H1 (cell line): ENCODE measurements around the gene HNRNPK. TPM values are rescaled to one million over a fixed set of nuclear protein-coding genes. Genes with fewer than 3 reads are reported as not detected.

Experiments
- CTCF ChIA-PET: fragments of 300-600 bp; sonication (Branson Sonifier 250); formaldehyde crosslinking; loops from one replicate; lab custom pipeline; 2021; ENCODE audit not compliant: partially characterized antibody; lab: Charles Lee
- POLR2A ChIA-PET: fragments of 300-600 bp; sonication (Branson Sonifier 250); formaldehyde crosslinking; loops from one replicate; lab custom pipeline; 2021; ENCODE audit warnings: inconsistent platforms; ENCODE audit not compliant: partially characterized antibody; lab: Charles Lee
- DNase-seq, 2 experiments: peaks; one replicate each; pipeline versions ENCODE4 v3.0.0 to v3.0.0-alpha.2; 2010 to 2022; ENCODE audit warnings: low spot score in 2 of 2, low read depth in 1 of 2, mixed read lengths in 1 of 2
- FAIRE-seq: peaks from 2 replicates; lab custom pipeline; 2011; peaks lifted over from hg19 to GRCh38; lab: Jason Lieb, UNC
- H2AFZ ChIP-seq: 2 replicates; pipeline ENCODE4 v1.8.1; 2012; ENCODE audit warnings: low read length, inconsistent platforms
- H2AK5ac ChIP-seq: 2 replicates; pipeline ENCODE4 v1.6.1; 2013; ENCODE audit warnings: low read depth, low read length
- H2BK120ac ChIP-seq: replicated peaks from 2 replicates; pipeline ENCODE3; 2013; ENCODE audit warnings: low read depth, low read length, inconsistent platforms
- H2BK12ac ChIP-seq: 2 replicates; pipeline ENCODE4 v1.6.1; 2013; ENCODE audit warnings: low read depth, low read length
- H2BK15ac ChIP-seq: 2 replicates; pipeline ENCODE4 v1.6.1; 2013; ENCODE audit warnings: low read length
- H2BK20ac ChIP-seq: 2 replicates; pipeline ENCODE4 v1.6.1; 2013; ENCODE audit warnings: low read length
- H2BK5ac ChIP-seq: 2 replicates; pipeline ENCODE4 v1.6.1; 2013; ENCODE audit warnings: low read depth, low read length
- H3K14ac ChIP-seq: 2 replicates; pipeline ENCODE4 v1.6.1; 2013; ENCODE audit warnings: inconsistent platforms; ENCODE audit not compliant: insufficient read length
- H3K18ac ChIP-seq: 2 replicates; pipeline ENCODE4 v1.6.1; 2013; ENCODE audit warnings: low read length; ENCODE audit errors: extremely low read depth
- H3K23ac ChIP-seq: 2 replicates; pipeline ENCODE4 v1.6.1; 2013; ENCODE audit warnings: inconsistent platforms; ENCODE audit not compliant: insufficient read length
- H3K23me2 ChIP-seq: 2 replicates; pipeline ENCODE4 v1.6.1; 2013; ENCODE audit warnings: low read depth, low read length
- H3K27ac ChIP-seq: 2 replicates; pipeline ENCODE4 v1.6.1; 2011; ENCODE audit warnings: low read depth, low read length, inconsistent platforms
- H3K27me3 ChIP-seq, 4 experiments: replicated peaks in 1 of 4; 1 replicate in 1 of 4; 2 replicates in 3 of 4; pipeline versions ENCODE4 v1.6.1 to v1.8.1; 2011 to 2013; ENCODE audit warnings: low read length in 3 of 4, mild to moderate bottlenecking in 3 of 4, inconsistent platforms in 2 of 4, mixed read lengths in 2 of 4, moderate library complexity in 1 of 4; ENCODE audit not compliant: control insufficient read depth in 3 of 4, insufficient read depth in 3 of 4; ENCODE audit errors: extremely low read depth in 1 of 4
- H3K36me3 ChIP-seq, 4 experiments: 2 replicates each; pipeline versions ENCODE4 v1.6.1 to v1.8.1; 2011 to 2013; ENCODE audit warnings: mild to moderate bottlenecking in 4 of 4, low read length in 3 of 4, moderate library complexity in 2 of 4, control low read depth in 1 of 4, inconsistent platforms in 1 of 4; ENCODE audit not compliant: insufficient read depth in 4 of 4, control insufficient read depth in 2 of 4
- H3K4ac ChIP-seq: replicated peaks from 2 replicates; pipeline ENCODE3; 2013; ENCODE audit warnings: low read length, low read depth, mixed read lengths, inconsistent platforms; ENCODE audit not compliant: insufficient read length
- H3K4me1 ChIP-seq, 4 experiments: replicated peaks in 1 of 4; 1 replicate in 1 of 4; 2 replicates in 3 of 4; pipeline versions ENCODE4 v1.6.1 to v1.8.1; 2011 to 2013; ENCODE audit warnings: low read length in 3 of 4, inconsistent platforms in 2 of 4, mixed read lengths in 1 of 4; ENCODE audit not compliant: insufficient read depth in 4 of 4, control insufficient read depth in 3 of 4
- H3K4me2 ChIP-seq, 2 experiments: 2 replicates each; pipeline versions ENCODE4 v1.6.1 to v1.8.1; 2011 to 2013; ENCODE audit warnings: low read depth in 2 of 2, low read length in 2 of 2, control low read depth in 1 of 2, inconsistent platforms in 1 of 2, mild to moderate bottlenecking in 1 of 2; ENCODE audit not compliant: insufficient read depth in 1 of 2
- H3K4me3 ChIP-seq, 4 experiments: fragments of 200-600, 300-600 bp in 1 of 4; sonication (generic), shearing (Covaris generic), sonication (Bioruptor Twin) in 1 of 4; 2 replicates each; pipeline versions ENCODE4 v1.5.1 to v1.8.1; 2011 to 2016; ENCODE audit warnings: low read length in 4 of 4, low read depth in 3 of 4, control low read depth in 2 of 4, inconsistent platforms in 2 of 4, mild to moderate bottlenecking in 2 of 4, mixed read lengths in 1 of 4, moderate library complexity in 1 of 4; ENCODE audit not compliant: insufficient read depth in 2 of 4; ENCODE audit errors: extremely low read depth in 1 of 4
- H3K56ac ChIP-seq: replicated peaks from 2 replicates; pipeline ENCODE3; 2013; ENCODE audit warnings: low read depth, mild to moderate bottlenecking, mixed read lengths, low read length, inconsistent platforms; ENCODE audit not compliant: insufficient read length
- H3K79me1 ChIP-seq: 2 replicates; pipeline ENCODE4 v1.6.1; 2013; ENCODE audit warnings: low read depth, low read length, control low read depth
- H3K79me2 ChIP-seq, 2 experiments: 2 replicates each; pipeline versions ENCODE4 v1.6.1 to v1.8.1; 2012 to 2013; ENCODE audit warnings: low read length in 2 of 2, mild to moderate bottlenecking in 2 of 2, inconsistent platforms in 1 of 2; ENCODE audit not compliant: insufficient read depth in 2 of 2, control insufficient read depth in 1 of 2
- H3K9ac ChIP-seq, 4 experiments: replicated peaks in 1 of 4; 1 replicate in 1 of 4; 2 replicates in 3 of 4; pipeline versions ENCODE4 v1.6.1 to v1.8.1; 2011 to 2013; ENCODE audit warnings: low read depth in 3 of 4, low read length in 3 of 4, control low read depth in 2 of 4, mild to moderate bottlenecking in 2 of 4, moderate library complexity in 2 of 4, inconsistent platforms in 1 of 4; ENCODE audit errors: extremely low read depth in 1 of 4
- H3K9me3 ChIP-seq, 2 experiments: 2 replicates each; pipeline versions ENCODE4 v1.6.1 to v1.8.1; 2012 to 2013; ENCODE audit warnings: mild to moderate bottlenecking in 2 of 2, moderate library complexity in 2 of 2, control low read depth in 1 of 2, inconsistent platforms in 1 of 2, low read depth in 1 of 2, low read length in 1 of 2, mixed read lengths in 1 of 2; ENCODE audit not compliant: insufficient read depth in 2 of 2
- H4K20me1 ChIP-seq, 2 experiments: replicated peaks in 1 of 2; 2 replicates each; pipeline versions ENCODE3 to v1.8.1; 2011 to 2013; ENCODE audit warnings: inconsistent platforms in 2 of 2, low read length in 2 of 2, mild to moderate bottlenecking in 1 of 2; ENCODE audit not compliant: insufficient read depth in 2 of 2, control insufficient read depth in 1 of 2
- H4K5ac ChIP-seq: 2 replicates; pipeline ENCODE4 v1.6.1; 2013; ENCODE audit warnings: low read length, low read depth, mixed read lengths, inconsistent platforms; ENCODE audit not compliant: insufficient read length
- H4K8ac ChIP-seq: 2 replicates; pipeline ENCODE4 v1.8.0; 2013; ENCODE audit warnings: mild to moderate bottlenecking, moderate library complexity, low read length, inconsistent platforms; ENCODE audit not compliant: insufficient read depth; ENCODE audit errors: extremely low read depth
- H4K91ac ChIP-seq: replicated peaks from 2 replicates; pipeline ENCODE3; 2013; ENCODE audit warnings: low read length, mixed read lengths, inconsistent platforms; ENCODE audit not compliant: insufficient read length
- BRCA1 ChIP-seq: IDR thresholded peaks from 2 replicates; pipeline ENCODE4 v1.6.1; 2012; ENCODE audit warnings: low read depth, low read length, improper control_type of control experiment
- CHD2 ChIP-seq: IDR thresholded peaks from 2 replicates; pipeline ENCODE4 v1.6.1; 2012; ENCODE audit warnings: low read length, improper control_type of control experiment
- POLR2AphosphoS5 ChIP-seq: IDR thresholded peaks from 2 replicates; pipeline ENCODE4 v1.6.1; 2011; ENCODE audit warnings: low read depth, low read length
- POU5F1 ChIP-seq: IDR thresholded peaks from 2 replicates; pipeline ENCODE4 v1.6.1; 2011; ENCODE audit warnings: low read depth, mild to moderate bottlenecking, low read length, moderate library complexity
- WGBS, 2 experiments: shearing (Covaris generic) in 1 of 2; methylation state at CpG; one replicate each; pipeline versions ENCODE4 v1.1.6 to v1.1.7; 2013 to 2015; ENCODE audit warnings: low lambda C conversion rate in 2 of 2, mixed read lengths in 2 of 2, inconsistent platforms in 1 of 2, low coverage in 1 of 2, missing lambda C conversion rate in 1 of 2; ENCODE audit not compliant: insufficient replicate concordance in 2 of 2, insufficient coverage in 1 of 2, insufficient read length in 1 of 2; ENCODE audit errors: extremely low coverage in 1 of 2, missing lambda C conversion rate in 1 of 2; 5-methylcytosine and 5-hydroxymethylcytosine counted together
- polyA plus RNA-seq, 7 experiments: library from polyadenylated mRNA; depleted of rRNA in 3 of 7; stranded (reverse) in 5 of 7; unstranded in 2 of 7; fragments of >200 nt in 5 of 7; fragments of 200-250 nt in 2 of 7; gene quantifications; 1 replicate in 5 of 7; 2 replicates in 1 of 7; 4 replicates in 1 of 7; pipeline versions ENCODE4 v1.2.1 to v1.2.3, GENCODE V29; 2011 to 2013; ENCODE audit warnings: missing spikeins in 2 of 7, mixed read lengths in 2 of 7
- total RNA-seq: library from RNA; stranded (reverse); fragmentation: NEBNext Ultra II Directional; extraction: Animal tissue kit (Norgen Biotek cat#: 25700); gene quantifications from 2 replicates; pipeline ENCODE4 v1.2.1, GENCODE V29; 2021
- TF ChIP-seq, protein P1 (sequence below): IDR thresholded peaks from 2 replicates; pipeline ENCODE4 v1.6.1; 2012; ENCODE audit warnings: inconsistent platforms

The HNRNPK gene
- total and polyA plus RNA-seq, 2 of the 8 experiments (the other 6 are each of a cell fraction or from before 2014, with no cell fraction given), result 414 to 887 TPM

DNA sequence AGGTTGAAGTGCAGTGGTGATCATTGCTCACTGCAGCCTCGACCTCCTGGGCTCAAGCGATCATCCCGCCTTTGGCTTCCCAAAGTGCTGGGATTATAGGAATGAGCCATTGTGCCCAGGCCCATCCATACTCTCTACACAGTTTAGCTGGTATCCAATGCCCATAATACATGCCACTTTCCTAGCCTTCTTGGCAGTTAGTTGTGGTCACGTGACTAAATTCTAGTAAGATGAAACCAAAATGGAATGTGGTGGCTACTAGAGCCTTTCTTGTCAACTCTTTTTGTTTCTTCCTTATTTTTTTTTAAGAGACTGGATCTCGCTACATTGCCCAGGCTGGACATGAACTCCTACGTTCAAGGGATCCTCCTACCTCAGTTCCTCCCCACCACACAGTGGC is 43.5 kb downstream of the HNRNPK start:
- no peaks in the 10 kb centered on the region for H3K79me1 ChIP-seq
- peak in 1 of 2 experiments; percentile 7 for DNase-seq
- H2AK5ac ChIP-seq, result no peak overlapping the region
- no peaks in the 10 kb centered on the region for H3K79me2 ChIP-seq
- H2BK5ac ChIP-seq, result no peak overlapping the region
- no peak overlapping the region for H3K27ac ChIP-seq
- ChIA-PET CTCF (interaction anchor here (0.9 to 2.0 kb wide), 9 partner anchors 20 to 379 kb away, joined by 3 to 17 read pairs (median 5); a partner anchor contains a TSS), POLR2A (interaction anchor here (1.0 to 1.3 kb wide), 2 partner anchors 44 to 343 kb away, joined by 3 to 10 read pairs; partner anchors contain the start of genes HNRNPK and RMI1)
- TF ChIP-seq POLR2AphosphoS5 (no peak), CHD2 (no peak), BRCA1 (no peak), POU5F1 (no peak)
- TF ChIP-seq, protein P1, sequence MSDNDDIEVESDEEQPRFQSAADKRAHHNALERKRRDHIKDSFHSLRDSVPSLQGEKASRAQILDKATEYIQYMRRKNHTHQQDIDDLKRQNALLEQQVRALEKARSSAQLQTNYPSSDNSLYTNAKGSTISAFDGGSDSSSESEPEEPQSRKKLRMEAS, result no peak
- no peak overlapping the region for H3K56ac ChIP-seq
- no peak overlapping the region for H4K5ac ChIP-seq
- no peak overlapping the region for H3K4me2 ChIP-seq
- no peaks in the 10 kb centered on the region for H3K36me3 ChIP-seq
- H4K8ac ChIP-seq, result no peak overlapping the region
- H4K20me1 ChIP-seq, result no peaks in the 10 kb centered on the region
- 87% methylated on average over 6 of the region's 6 CpGs; no CpG with 5 or more reads in 1 of the 2 experiments for WGBS, 2 experiments
- no peaks in the 10 kb centered on the region for H3K9me3 ChIP-seq
- no peak overlapping the region for H3K14ac ChIP-seq
- no peak overlapping the region for H2BK12ac ChIP-seq
- no peaks in the 10 kb centered on the region for H3K23me2 ChIP-seq
- no peaks in the 10 kb centered on the region for H3K27me3 ChIP-seq
- no peak overlapping the region for H2BK120ac ChIP-seq
- no peak for FAIRE-seq
- no peak overlapping the region for H4K91ac ChIP-seq
- H2BK20ac ChIP-seq, result no peak overlapping the region
- no peak overlapping the region for H3K23ac ChIP-seq
- H3K4me3 ChIP-seq, result no peak overlapping the region
- H2AFZ ChIP-seq, result no peak overlapping the region
- H3K9ac ChIP-seq, result no peak overlapping the region
- H3K18ac ChIP-seq, result no peak overlapping the region
- no peak overlapping the region for H3K4ac ChIP-seq
- no peak overlapping the region for H2BK15ac ChIP-seq
- H3K4me1 ChIP-seq, result peaks cover 0 to 6% (median 2%) of the 10 kb centered on the region in 4 experiments; a peak in 4 of 7 replicates
